GM23248 (cell line): ENCODE data around the gene TGM2. TPM values are rescaled to one million over a fixed set of nuclear protein-coding genes. Genes with fewer than 3 reads are reported as not detected.

Experiments used
- DNase-seq: peaks from one replicate; pipeline ENCODE4 v3.0.0-alpha.2; 2015
- H2AFZ ChIP-seq: fragments of 200-600 bp; sonication (generic); 2 replicates; pipeline ENCODE4 v1.6.1; 2016; ENCODE audit warnings: antibody characterized with exemption
- H3F3A ChIP-seq: fragments of 200-600 bp; sonication (generic); 2 replicates; pipeline ENCODE4 v1.6.1; 2016; ENCODE audit warnings: mild to moderate bottlenecking, antibody characterized with exemption, mixed run types; ENCODE audit not compliant: insufficient read depth
- H3K27ac ChIP-seq: fragments of 200-600 bp; sonication (generic); 2 replicates; pipeline ENCODE4 v1.5.1; 2016; ENCODE audit warnings: mild to moderate bottlenecking
- H3K27me3 ChIP-seq: fragments of 200-600 bp; sonication (generic); replicated peaks from 2 replicates; pipeline ENCODE4 v1.6.1; 2016; ENCODE audit warnings: mild to moderate bottlenecking; ENCODE audit not compliant: insufficient read depth
- H3K36me3 ChIP-seq: fragments of 200-600 bp; sonication (generic); 2 replicates; pipeline ENCODE4 v1.6.1; 2016; ENCODE audit warnings: low read depth, mild to moderate bottlenecking
- H3K4me1 ChIP-seq: fragments of 200-600 bp; sonication (generic); 2 replicates; pipeline ENCODE4 v1.6.1; 2016; ENCODE audit warnings: mild to moderate bottlenecking; ENCODE audit not compliant: insufficient read depth
- H3K4me2 ChIP-seq: fragments of 200-600 bp; sonication (generic); one replicate; pipeline ENCODE4 v1.6.1; 2016; ENCODE audit warnings: mild to moderate bottlenecking; ENCODE audit not compliant: unreplicated experiment
- H3K4me3 ChIP-seq: fragments of 200-600 bp; sonication (generic); 2 replicates; pipeline ENCODE4 v1.5.1; 2016; ENCODE audit warnings: mild to moderate bottlenecking
- H3K79me2 ChIP-seq: fragments of 200-600 bp; sonication (generic); 2 replicates; pipeline ENCODE4 v1.6.1; 2016; ENCODE audit warnings: mild to moderate bottlenecking; ENCODE audit not compliant: insufficient read depth
- H3K9ac ChIP-seq: fragments of 200-600 bp; sonication (generic); 2 replicates; pipeline ENCODE4 v1.6.1; 2016; ENCODE audit warnings: mild to moderate bottlenecking
- H3K9me2 ChIP-seq: fragments of 200-600 bp; sonication (generic); 2 replicates; pipeline ENCODE4 v1.6.1; 2016; ENCODE audit warnings: mixed run types, mild to moderate bottlenecking, moderate library complexity; ENCODE audit not compliant: insufficient read depth
- H3K9me3 ChIP-seq: fragments of 200-600 bp; sonication (generic); one replicate; pipeline ENCODE4 v1.6.1; 2017; ENCODE audit warnings: low read depth
- H4K20me1 ChIP-seq: fragments of 200-600 bp; sonication (generic); 2 replicates; pipeline ENCODE4 v1.6.0; 2016; ENCODE audit not compliant: insufficient read depth
- EZH2 ChIP-seq: fragments of 200-600 bp; sonication (generic); IDR thresholded peaks from 2 replicates; pipeline ENCODE4 v1.6.1; 2018; ENCODE audit warnings: antibody characterized with exemption, mild to moderate bottlenecking; ENCODE audit not compliant: insufficient read depth, poor library complexity, severe bottlenecking
- EZH2phosphoT487 ChIP-seq: fragments of 200-600 bp; sonication (generic); IDR thresholded peaks from 2 replicates; pipeline ENCODE4 v1.6.1; 2018; ENCODE audit warnings: antibody characterized with exemption, moderate library complexity, mild to moderate bottlenecking, low read depth; ENCODE audit not compliant: insufficient read depth
- WGBS, 2 experiments: methylation state at CpG; one replicate each; pipeline ENCODE4 v1.1.6; 2015 to 2017; ENCODE audit warnings: low lambda C conversion rate in 2 of 2, low coverage in 1 of 2; ENCODE audit errors: missing lambda C conversion rate in 2 of 2; 5-methylcytosine and 5-hydroxymethylcytosine counted together
- in situ Hi-C: fragments of 300-500 bp; cut with MboI; formaldehyde crosslinking; loops from 2 replicates; pipeline ENCODE4 v1.15.0; 2020
- polyA plus RNA-seq: library from polyadenylated mRNA; unstranded; fragments of >200 nt; fragmentation: Nextera tagmentation; extraction: Ambion mirVana; gene quantifications from 2 replicates; pipeline ENCODE4 v1.2.1, GENCODE V29; 2016
- total RNA-seq: library from RNA; depleted of rRNA; stranded (reverse); fragments of >200 nt; shearing (Covaris generic); gene quantifications from 2 replicates; pipeline ENCODE4 v1.2.3, GENCODE V29; 2014

Gene TGM2
- total and polyA plus RNA-seq, 2 experiments from 2014 or later, result 254 to 311 TPM

GRCh38 chr20:38162878-38163875, 1.9 kb downstream of the TGM2 start:
- Histone ChIP-seq H2AFZ (no peak overlapping the region), H3K9me3 (no peaks in the 10 kb centered on the region), H3K9ac (no peak overlapping the region; the same call in 1 of the 2 replicates), H3K79me2 (no peaks in the 10 kb centered on the region), H3K27me3 (no peaks in the 10 kb centered on the region), H4K20me1 (no peaks in the 10 kb centered on the region), H3K27ac (no peak overlapping the region), H3K36me3 (no peaks in the 10 kb centered on the region; the same call in 1 of the 2 replicates), H3K9me2 (no peaks in the 10 kb centered on the region), H3K4me3 (peak overlapping the region; percentile 20; the same call in 1 of the 2 replicates), H3K4me2 (peak overlapping the region; percentile 17), H3F3A (peaks cover 17% of the 10 kb centered on the region), H3K4me1 (peaks cover 8% of the 10 kb centered on the region)
- no peak for DNase-seq
- no peak for TF ChIP-seq EZH2phosphoT487
- WGBS, 2 experiments, result 81 to 83% methylated on average over 15 of the region's 15 CpGs
- in situ Hi-C loops, result loop anchor here (10.0 kb wide), 1 partner anchor 88 kb away; no protein-coding TSS in a partner anchor

DNA sequence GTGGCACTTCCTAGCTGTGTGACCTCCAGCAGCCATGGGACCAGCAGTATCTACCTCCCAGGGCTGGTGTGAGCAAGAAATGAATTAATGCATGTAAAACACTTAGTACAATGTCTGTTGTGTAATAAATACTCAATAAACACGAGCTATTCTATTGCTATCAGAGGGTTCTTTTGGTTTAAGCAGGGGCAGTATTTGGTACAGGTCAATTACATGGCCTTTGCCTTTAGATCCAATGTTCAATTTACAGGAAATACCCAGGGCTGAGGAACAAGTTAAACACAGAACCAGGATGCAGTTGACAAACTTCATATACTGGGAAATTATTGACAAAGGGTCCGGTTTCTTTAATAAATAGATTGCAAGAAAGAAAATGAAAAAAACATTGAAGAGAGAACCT, 2.9 kb downstream of the TGM2 start:
- in situ Hi-C loops, result loop anchor here (10.0 kb wide), 1 partner anchor 87 kb away; no protein-coding TSS in a partner anchor
- Histone ChIP-seq H3K4me2 (no peak overlapping the region), H3K27ac (no peak overlapping the region), H3K36me3 (no peaks in the 10 kb centered on the region; the same call in 1 of the 2 replicates), H3K4me3 (no peak overlapping the region), H3K9me3 (no peaks in the 10 kb centered on the region), H4K20me1 (no peaks in the 10 kb centered on the region), H2AFZ (no peak overlapping the region), H3F3A (peaks cover 12% of the 10 kb centered on the region), H3K4me1 (0 out of 2 replicates have a peak, but pooled peaks cover 3% of the 10 kb centered on the region), H3K9me2 (no peaks in the 10 kb centered on the region), H3K9ac (no peak overlapping the region), H3K79me2 (no peaks in the 10 kb centered on the region), H3K27me3 (no peaks in the 10 kb centered on the region)
- DNase-seq, result no peak
- WGBS, 2 experiments, result 84% methylated on average over 2 of the region's 2 CpGs
- TF ChIP-seq EZH2, result no peak
- no peak for TF ChIP-seq EZH2phosphoT487

GRCh38 chr20:38161412-38161774, 3.7 kb downstream of the TGM2 start:
- H3F3A ChIP-seq, result peaks cover 11% of the 10 kb centered on the region; the same call in 1 of the 2 replicates
- in situ Hi-C loops, result loop anchor here (10.0 kb wide), 1 partner anchor 87 kb away; no protein-coding TSS in a partner anchor
- 94 to 95% methylated on average over 7 to 14 of the region's 14 CpGs for WGBS, 2 experiments

DNA sequence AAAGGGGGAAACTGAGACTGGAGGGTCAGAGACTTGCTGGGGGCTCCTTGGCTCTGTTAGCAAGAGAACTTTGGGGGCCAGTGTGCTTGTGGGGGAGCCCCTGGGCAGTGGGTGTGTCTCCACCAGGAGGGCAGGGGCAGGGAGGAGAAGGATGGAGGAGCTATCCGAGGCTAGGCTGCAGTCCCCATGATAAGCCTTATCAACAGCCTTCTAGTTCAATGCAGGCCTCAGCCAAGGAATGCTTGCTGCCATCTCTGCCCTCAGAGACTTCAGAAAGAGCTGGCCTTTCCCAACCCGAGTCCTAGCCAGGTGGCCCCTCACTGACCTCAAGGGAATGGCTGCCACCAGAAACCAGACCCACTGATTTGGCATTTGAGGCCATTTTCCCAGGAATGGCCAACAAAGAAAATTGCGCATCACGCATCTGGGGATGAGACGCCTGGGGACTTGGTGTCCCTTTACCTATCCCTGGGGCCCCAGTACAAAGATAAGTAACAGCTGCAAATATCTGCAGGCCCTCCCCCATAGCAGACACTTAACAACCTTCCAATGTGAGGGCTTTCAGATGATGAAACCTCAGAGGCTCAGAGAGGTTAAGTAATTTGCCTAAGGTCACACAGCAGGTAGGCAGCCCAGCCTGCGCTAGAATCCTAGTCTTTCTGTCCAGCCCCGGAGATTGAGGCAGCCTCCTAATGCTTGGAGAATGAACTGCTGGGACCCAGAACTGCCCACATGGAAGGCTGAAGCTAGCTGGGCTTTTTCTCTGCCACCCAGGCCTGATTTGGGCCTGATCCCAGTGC, 4.9 kb downstream of the TGM2 start:
- H3K9me3 ChIP-seq, result no peaks in the 10 kb centered on the region
- H3K79me2 ChIP-seq, result no peaks in the 10 kb centered on the region
- H3K4me1 ChIP-seq, result 0 out of 2 replicates have a peak, but pooled peaks cover 5% of the 10 kb centered on the region
- H3K4me3 ChIP-seq, result no peak overlapping the region
- no peak overlapping the region for H3K9ac ChIP-seq
- H3K36me3 ChIP-seq, result no peaks in the 10 kb centered on the region; the same call in 1 of the 2 replicates
- H2AFZ ChIP-seq, result no peak overlapping the region
- H3K4me2 ChIP-seq, result no peak overlapping the region
- H3F3A ChIP-seq, result peaks cover 11% of the 10 kb centered on the region; the same call in 1 of the 2 replicates
- in situ Hi-C loops, result loop anchor here (10.0 kb wide), 1 partner anchor 85 kb away; no protein-coding TSS in a partner anchor
- no peaks in the 10 kb centered on the region for H3K27me3 ChIP-seq
- H3K27ac ChIP-seq, result no peak overlapping the region
- 89 to 94% methylated on average over 7 of the region's 7 CpGs for WGBS, 2 experiments
- no peaks in the 10 kb centered on the region for H4K20me1 ChIP-seq
- DNase-seq, result no peak
- TF ChIP-seq EZH2phosphoT487 (no peak), EZH2 (no peak)
- H3K9me2 ChIP-seq, result no peaks in the 10 kb centered on the region

More at GRCh38 chr20:38161412-38161774, 3.7 kb downstream of the TGM2 start:
- DNase-seq, result no peak
- TF ChIP-seq EZH2, result no peak
- TF ChIP-seq EZH2phosphoT487, result no peak
- Histone ChIP-seq H3K79me2 (no peaks in the 10 kb centered on the region), H3K9me3 (no peaks in the 10 kb centered on the region), H4K20me1 (no peaks in the 10 kb centered on the region), H3K9me2 (no peaks in the 10 kb centered on the region), H3K4me1 (0 out of 2 replicates have a peak, but pooled peaks cover 5% of the 10 kb centered on the region), H3K4me2 (no peak overlapping the region), H3K4me3 (no peak overlapping the region), H3K9ac (no peak overlapping the region), H3K27ac (no peak overlapping the region), H3K36me3 (no peaks in the 10 kb centered on the region; the same call in 1 of the 2 replicates), H2AFZ (no peak overlapping the region), H3K27me3 (no peaks in the 10 kb centered on the region)
